Stimulated activated naive CD8-positive, alpha-beta T cell treated with anti-CD3 and anti-CD28 coated beads, Interleukin-15, Interleukin-2, amounts not matched to agents 100 ng/mL and 50 ng/mL, for 24 hours (primary cell): ENCODE measurements around the gene STT3A.
A peak's percentile ranks its signal among the peaks of the same experiment; 100 is the strongest.
"Not testable (repeated sequence)": the region's sequence is repeated elsewhere in the genome, so short reads cannot be mapped to it uniquely, and the experiment has no call there.

Experiments
- H3K27ac Mint-ChIP-seq: one replicate; pipeline ENCODE4 v1.8.0; 2021; ENCODE audit warnings: mild to moderate bottlenecking, mixed read lengths
- H3K27me3 Mint-ChIP-seq: one replicate; pipeline ENCODE4 v1.8.0; 2021; ENCODE audit warnings: mixed read lengths
- H3K36me3 Mint-ChIP-seq: one replicate; pipeline ENCODE4 v1.8.0; 2021; ENCODE audit warnings: low read depth, mixed read lengths
- H3K4me1 Mint-ChIP-seq: one replicate; pipeline ENCODE4 v1.8.0; 2021; ENCODE audit warnings: low read depth, mixed read lengths
- H3K4me3 Mint-ChIP-seq: one replicate; pipeline ENCODE4 v1.8.0; 2021; ENCODE audit warnings: mild to moderate bottlenecking, mixed read lengths
- H3K9me3 Mint-ChIP-seq: one replicate; pipeline ENCODE4 v1.8.0; 2021; ENCODE audit warnings: mixed read lengths

The STT3A gene

DNA sequence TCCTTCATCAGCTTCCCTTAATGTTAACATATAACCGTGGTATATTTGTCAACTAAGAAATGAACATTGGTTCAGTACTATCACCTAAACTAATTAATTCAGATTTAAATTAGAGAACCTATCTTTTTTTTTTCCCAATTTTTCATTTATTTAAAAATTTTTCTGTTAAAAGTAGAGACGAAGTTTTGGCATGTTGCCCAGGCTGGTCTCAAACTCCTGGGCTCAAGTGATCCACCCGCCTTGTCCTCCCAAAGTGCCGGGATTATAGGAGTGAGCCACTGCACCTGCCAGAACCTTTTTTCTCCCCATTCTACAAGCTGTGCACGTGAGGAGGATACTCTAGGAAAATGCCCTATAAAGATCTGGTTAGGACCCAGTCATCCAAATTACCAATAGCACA is 19.7 kb upstream of the STT3A start:
- Mint-ChIP-seq H3K27me3 (no peaks in the 10 kb centered on the region), H3K27ac (no peak overlapping the region), H3K4me1 (peaks cover 29% of the 10 kb centered on the region), H3K4me3 (no peak overlapping the region), H3K9me3 (no peaks in the 10 kb centered on the region), H3K36me3 (peaks cover 62% of the 10 kb centered on the region)

DNA sequence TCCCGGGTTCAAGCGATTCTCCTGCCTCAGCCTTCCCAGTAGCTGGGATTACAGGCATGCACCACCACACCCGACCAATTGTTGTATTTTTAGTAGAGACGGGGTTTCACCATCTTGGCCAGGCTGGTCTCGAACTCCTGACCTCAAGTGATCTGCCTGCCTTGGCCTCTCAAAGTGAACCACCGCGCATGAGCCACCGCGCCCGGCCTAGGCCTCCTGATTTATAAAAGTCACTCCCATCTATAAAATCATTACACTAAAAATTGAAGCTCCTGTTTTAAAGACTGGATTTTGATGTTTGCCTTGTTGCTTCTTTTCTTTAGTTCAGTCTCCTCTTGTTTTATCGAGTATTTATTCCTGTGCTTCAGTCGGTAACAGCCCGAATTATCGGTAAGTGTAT is 15.5 kb upstream of the STT3A start:
- H3K27ac Mint-ChIP-seq, H3K27me3 Mint-ChIP-seq, H3K4me1 Mint-ChIP-seq, H3K9me3 Mint-ChIP-seq, H3K4me3 Mint-ChIP-seq: not testable (repeated sequence)
- peaks cover 77% of the 10 kb centered on the region for H3K36me3 Mint-ChIP-seq

DNA sequence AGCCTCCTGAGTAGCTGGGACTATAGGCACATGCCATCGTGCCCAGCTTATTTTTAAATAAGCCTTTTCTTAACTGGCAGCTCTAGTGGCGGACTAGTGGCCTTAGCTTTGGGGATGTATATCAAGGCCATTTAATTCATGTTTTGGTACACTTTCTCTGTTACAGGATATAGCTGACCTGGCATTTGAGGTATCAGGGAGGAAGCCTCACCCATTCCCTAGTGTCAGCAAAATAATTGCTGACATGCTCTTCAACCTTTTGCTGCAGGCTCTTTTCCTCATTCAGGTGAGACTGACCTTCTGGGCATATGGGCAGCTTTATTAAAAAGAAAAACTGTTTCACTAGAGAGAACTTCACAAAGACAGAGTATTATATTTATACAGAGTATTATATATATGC is 13.9 kb upstream of the STT3A start:
- Mint-ChIP-seq H3K36me3 (peaks cover 81% of the 10 kb centered on the region), H3K27ac (no peak overlapping the region), H3K27me3 (no peaks in the 10 kb centered on the region), H3K9me3 (no peaks in the 10 kb centered on the region), H3K4me3 (no peak overlapping the region), H3K4me1 (peaks cover 4% of the 10 kb centered on the region)

DNA sequence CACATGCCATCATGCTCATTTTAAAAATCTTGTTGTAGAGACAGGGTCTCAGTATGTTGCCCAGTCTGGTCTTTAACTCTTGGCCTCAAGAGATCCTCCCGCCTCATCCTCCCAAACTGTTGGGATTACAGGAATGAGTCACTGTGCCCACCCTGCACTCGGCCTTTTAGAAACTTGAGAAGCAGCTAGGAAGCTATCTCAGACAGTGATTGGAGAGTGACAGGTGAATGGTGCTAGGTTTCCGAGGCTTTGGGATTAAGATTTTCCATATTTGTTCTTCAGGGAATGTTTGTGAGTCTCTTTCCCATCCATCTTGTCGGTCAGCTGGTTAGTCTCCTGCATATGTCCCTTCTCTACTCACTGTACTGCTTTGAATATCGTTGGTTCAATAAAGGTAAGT is 12.8 kb upstream of the STT3A start:
- Mint-ChIP-seq H3K4me3 (no peak overlapping the region), H3K9me3 (no peaks in the 10 kb centered on the region), H3K4me1 (peaks cover 4% of the 10 kb centered on the region), H3K36me3 (peaks cover 81% of the 10 kb centered on the region), H3K27ac (no peak overlapping the region), H3K27me3 (no peaks in the 10 kb centered on the region)

DNA sequence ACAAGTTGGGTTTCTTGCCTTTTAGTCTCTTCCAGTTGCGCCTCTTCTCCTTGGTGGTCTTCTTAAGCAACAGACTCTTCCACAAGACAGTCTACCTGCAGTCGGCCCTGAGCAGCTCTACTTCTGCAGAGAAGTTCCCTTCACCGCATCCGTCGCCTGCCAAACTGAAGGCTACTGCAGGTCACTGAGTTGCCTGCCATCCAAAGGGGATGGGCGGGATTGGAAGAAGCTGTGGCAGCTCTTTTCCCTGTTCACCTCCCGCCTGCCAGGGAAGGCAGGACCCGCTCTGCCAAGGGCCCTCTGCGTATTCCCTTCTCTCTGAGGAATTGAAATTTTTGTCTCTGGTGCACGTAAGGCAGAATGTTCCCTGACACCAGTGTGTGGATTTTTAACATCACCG is 9.2 kb upstream of the STT3A start:
- H3K27me3 Mint-ChIP-seq = no peaks in the 10 kb centered on the region
- peaks cover 52% of the 10 kb centered on the region for H3K36me3 Mint-ChIP-seq
- peak overlapping the region; percentile 32 for H3K27ac Mint-ChIP-seq
- peaks cover 4% of the 10 kb centered on the region for H3K4me1 Mint-ChIP-seq
- H3K4me3 Mint-ChIP-seq = no peak overlapping the region
- H3K9me3 Mint-ChIP-seq = no peaks in the 10 kb centered on the region

DNA sequence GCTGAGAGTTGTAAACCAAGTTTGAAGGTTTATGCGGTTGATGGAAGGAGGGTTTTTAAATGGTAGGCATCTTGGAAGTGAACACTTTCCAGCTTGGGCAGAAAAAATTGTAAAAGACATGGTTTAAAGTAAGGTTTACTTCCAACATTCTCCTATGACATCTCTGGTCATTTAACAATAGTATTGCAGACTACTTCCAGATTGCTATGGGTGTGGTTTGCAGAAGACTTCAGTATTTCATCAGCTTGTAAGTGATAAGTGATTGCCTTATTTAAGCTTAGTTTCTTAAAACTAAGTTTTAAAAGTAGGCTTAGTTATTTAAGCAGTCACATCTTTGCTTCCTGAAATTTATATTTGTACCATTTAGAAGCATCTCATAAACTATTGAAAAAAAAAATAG is 7.2 kb upstream of the STT3A start:
- Mint-ChIP-seq H3K27me3 (no peaks in the 10 kb centered on the region), H3K9me3 (no peaks in the 10 kb centered on the region), H3K36me3 (peaks cover 36% of the 10 kb centered on the region), H3K4me3 (no peak overlapping the region), H3K4me1 (peaks cover 10% of the 10 kb centered on the region), H3K27ac (no peak overlapping the region)

DNA sequence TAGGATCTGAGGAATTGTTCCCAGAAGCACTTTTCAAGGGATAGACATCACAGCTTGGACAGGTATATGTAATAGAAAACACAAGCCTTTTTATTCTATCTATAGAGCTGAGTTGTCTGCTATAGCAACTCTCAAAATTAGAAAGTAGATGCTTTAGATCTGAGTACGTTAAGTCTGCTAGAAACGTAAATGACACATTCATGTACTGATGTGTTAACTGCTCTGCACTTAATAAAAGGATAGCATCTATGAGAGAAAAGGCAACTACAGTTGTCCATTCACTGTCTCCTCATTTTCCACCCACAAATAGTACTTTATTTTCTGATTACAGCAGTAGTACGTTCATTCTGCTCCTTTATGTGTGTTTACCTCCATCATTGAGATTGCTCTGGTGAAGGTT is 6.0 kb upstream of the STT3A start:
- Mint-ChIP-seq H3K27ac (no peak overlapping the region), H3K36me3 (peaks cover 28% of the 10 kb centered on the region), H3K9me3 (no peaks in the 10 kb centered on the region), H3K27me3 (no peaks in the 10 kb centered on the region), H3K4me1 (peaks cover 16% of the 10 kb centered on the region), H3K4me3 (no peak overlapping the region)

DNA sequence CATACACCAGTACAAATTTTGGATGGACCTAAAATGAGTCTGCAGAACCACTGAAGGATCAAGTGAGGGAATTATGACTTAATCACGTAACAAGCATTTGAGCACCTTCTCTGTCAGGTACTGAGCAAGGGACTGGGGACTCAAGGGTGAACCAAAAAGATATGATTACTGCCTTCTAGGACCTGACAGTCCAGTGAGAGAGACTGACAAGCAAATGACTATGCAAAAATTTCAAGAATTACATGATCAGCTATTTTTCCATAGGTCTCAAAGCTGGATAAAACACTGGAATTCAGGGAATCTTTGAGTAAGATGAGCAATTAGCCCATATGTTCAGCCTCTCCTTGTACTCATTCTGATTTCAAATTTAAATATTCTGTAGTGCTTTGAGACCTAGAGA is 5.2 kb upstream of the STT3A start:
- H3K36me3 Mint-ChIP-seq = peaks cover 23% of the 10 kb centered on the region
- peaks cover 21% of the 10 kb centered on the region for H3K4me1 Mint-ChIP-seq
- H3K27ac Mint-ChIP-seq = no peak overlapping the region
- no peaks in the 10 kb centered on the region for H3K9me3 Mint-ChIP-seq
- no peaks in the 10 kb centered on the region for H3K27me3 Mint-ChIP-seq
- H3K4me3 Mint-ChIP-seq = no peak overlapping the region

DNA sequence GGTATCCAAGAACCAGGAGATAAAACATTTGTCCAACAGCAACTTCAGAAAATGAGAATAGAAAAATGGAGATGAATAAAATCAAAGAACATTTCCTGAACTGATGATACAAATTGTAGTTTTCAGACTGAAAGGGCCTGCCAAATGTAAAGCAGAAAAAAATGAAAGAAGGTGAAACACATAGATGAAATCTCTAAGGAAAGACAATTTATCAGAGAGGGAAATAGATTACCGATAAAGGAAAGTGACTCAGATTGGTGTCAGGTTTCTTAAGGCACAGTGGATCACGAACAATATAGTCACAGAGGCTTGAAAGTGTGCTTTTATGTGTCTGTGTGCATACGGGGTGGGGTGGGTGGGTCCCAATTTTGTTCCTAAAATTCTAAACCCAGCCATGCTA is 4.1 kb upstream of the STT3A start:
- Mint-ChIP-seq H3K4me1 (peaks cover 30% of the 10 kb centered on the region), H3K9me3 (no peaks in the 10 kb centered on the region), H3K27ac (no peak overlapping the region), H3K4me3 (no peak overlapping the region), H3K36me3 (peaks cover 15% of the 10 kb centered on the region), H3K27me3 (no peaks in the 10 kb centered on the region)

DNA sequence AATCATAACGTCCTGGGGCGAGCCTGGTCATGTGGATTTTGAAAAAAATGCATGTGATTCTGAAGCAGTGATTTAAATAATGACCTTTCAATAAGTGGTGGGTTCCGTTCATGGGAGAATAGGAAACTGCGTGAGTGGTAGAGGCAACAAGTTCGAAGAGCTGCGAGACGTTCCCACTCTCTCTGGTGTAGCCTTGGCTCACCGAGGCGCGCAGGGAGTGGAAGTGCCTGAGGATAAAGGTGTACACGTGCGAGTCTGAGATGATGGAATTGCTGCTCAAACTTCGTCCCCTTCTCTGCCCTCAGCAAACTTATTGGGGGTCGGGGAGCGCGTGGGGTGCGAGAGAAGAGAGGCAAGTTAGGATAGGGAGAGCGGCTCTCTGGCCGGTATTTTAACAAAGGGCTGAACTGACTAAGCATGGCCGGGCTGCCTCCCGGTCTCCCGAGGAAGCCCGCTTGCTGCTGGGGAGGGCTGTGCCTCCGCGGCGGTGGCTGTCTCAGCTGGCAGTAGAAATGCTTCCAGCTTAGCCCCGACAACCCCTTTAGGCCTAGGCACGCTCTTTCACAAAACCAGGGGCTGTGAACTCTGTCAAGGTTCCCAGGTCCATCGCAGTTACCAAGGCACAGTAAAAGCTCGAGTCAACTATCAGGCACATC is 875 bp upstream of the STT3A start:
- Mint-ChIP-seq H3K27me3 (no peaks in the 10 kb centered on the region), H3K4me1 (peaks cover 58% of the 10 kb centered on the region), H3K9me3 (no peaks in the 10 kb centered on the region), H3K27ac (peak overlapping the region; percentile 96), H3K36me3 (peaks cover 26% of the 10 kb centered on the region), H3K4me3 (peak overlapping the region; percentile 99)

DNA sequence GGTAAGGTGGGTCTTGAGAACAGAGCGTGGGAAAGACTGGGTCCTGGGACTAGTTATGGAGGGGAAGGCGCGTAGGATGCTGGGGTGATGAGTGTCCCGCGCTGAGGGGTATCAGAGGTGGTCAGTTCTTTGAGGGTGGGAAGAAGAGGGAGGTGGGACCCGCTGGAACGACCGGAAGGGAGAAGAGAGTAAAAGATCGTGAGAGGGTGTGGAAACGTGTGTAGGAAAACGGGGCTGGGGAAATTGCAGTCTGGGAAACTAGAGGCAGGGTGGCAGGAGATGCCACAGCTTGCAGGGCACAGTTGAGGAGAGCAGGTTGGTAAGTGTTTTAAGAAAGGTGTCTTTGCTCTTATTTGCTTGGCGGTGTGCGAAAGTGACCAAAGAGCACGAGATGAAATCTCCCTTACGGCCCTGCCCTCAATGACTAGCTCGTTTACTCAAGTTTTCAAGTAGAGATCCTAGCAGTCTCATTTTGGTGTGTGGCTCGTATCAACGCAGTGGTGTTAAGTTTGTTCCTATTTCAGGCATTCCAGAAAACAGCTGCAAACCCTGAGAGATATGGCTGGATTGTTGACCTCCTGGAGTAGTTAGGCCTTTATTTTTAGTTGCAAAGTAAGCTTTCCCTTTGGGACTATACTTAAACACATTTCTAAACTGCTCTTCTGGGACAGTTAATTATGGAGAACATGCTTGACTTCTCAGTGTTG is 615 bp downstream of the STT3A start:
- H3K4me3 Mint-ChIP-seq = peak overlapping the region; percentile 99
- H3K36me3 Mint-ChIP-seq = peaks cover 40% of the 10 kb centered on the region
- peak overlapping the region; percentile 96 for H3K27ac Mint-ChIP-seq
- peaks cover 56% of the 10 kb centered on the region for H3K4me1 Mint-ChIP-seq
- no peaks in the 10 kb centered on the region for H3K9me3 Mint-ChIP-seq
- H3K27me3 Mint-ChIP-seq = no peaks in the 10 kb centered on the region

DNA sequence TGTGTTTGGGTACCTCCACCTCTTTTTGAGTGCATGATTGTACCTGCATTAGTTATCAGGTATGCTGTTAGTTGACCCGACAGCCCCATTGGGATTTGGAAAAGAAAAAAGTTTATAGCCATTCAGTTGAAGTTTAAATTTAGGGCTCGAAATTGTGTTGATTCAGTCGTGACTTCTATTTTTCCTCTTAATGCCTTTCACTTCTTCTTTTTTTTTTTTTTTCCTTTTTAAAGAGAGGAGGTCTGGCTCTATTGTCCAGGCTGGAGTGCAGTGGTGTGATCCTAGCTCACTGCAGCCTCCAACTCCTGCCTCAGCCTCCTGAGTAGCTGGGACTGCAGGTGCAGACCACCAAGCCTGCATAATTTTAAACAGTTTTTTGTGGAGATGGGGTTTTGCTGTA is 2.3 kb downstream of the STT3A start:
- H3K9me3 Mint-ChIP-seq = no peaks in the 10 kb centered on the region
- peaks cover 49% of the 10 kb centered on the region for H3K36me3 Mint-ChIP-seq
- no peaks in the 10 kb centered on the region for H3K27me3 Mint-ChIP-seq
- H3K27ac Mint-ChIP-seq = peak overlapping the region; percentile 22
- H3K4me3 Mint-ChIP-seq = peak overlapping the region; percentile 49
- peaks cover 48% of the 10 kb centered on the region for H3K4me1 Mint-ChIP-seq

DNA sequence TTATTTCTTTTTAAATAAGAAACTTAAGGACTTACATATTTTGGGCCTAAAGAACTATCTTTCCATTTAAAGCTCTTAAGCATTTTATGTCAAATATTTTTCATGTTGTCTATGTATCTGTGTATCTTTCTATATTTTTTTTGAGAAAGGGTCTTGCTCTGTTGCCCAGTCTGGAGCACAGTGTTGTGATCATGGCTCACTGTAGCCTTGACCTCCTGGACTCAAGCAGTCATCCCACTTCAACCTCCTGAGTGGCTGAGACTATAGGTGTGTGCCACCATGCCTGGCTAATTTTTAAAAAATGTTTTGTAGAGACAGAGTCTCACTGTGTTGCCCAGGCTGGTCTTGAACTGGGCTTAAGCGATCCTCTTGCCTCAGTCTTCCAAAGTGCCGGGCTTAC is 8.0 kb downstream of the STT3A start:
- Mint-ChIP-seq H3K27ac (no peak overlapping the region), H3K4me3 (no peak overlapping the region), H3K9me3 (no peaks in the 10 kb centered on the region), H3K27me3 (no peaks in the 10 kb centered on the region), H3K36me3 (peaks cover 78% of the 10 kb centered on the region), H3K4me1 (peaks cover 8% of the 10 kb centered on the region)

DNA sequence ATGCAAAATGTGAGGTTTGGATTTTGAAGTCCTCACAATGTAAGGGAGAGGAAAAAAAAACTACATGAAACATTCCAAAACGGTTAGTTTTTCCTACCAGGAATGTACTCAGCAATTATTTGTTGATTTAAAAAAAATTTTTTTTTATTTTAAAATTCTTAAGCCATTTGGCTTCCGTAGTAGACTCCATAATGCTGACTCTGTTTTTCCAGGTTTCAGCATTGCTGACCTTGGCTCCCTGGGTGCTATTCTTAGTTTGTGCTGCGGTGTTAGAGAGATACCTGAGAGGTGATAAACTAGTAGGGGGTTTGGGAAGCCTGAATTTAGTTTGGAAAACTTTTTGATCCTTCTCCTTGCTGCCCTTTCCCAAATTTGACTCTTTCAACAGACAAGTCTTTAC is 10.6 kb downstream of the STT3A start:
- Mint-ChIP-seq H3K36me3 (peaks cover 79% of the 10 kb centered on the region), H3K4me1 (no peaks in the 10 kb centered on the region), H3K9me3 (no peaks in the 10 kb centered on the region), H3K4me3 (no peak overlapping the region), H3K27me3 (no peaks in the 10 kb centered on the region), H3K27ac (no peak overlapping the region)

DNA sequence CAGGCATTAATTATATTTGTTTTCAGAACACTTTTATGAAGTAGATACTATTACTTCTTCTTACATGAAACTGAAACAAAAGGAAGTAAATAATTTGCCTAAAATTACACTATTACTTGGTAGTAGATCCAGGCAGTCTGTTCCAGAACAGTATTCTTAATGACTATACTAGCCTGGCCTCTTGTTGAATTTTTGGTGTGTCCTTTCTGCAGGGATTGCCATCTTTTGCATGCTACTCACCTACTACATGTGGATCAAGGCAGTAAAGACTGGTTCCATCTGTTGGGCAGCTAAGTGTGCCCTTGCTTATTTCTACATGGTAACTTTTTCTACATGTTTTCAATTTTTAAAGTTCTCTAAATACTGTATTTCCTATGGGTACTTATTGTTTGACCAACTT is 12.8 kb downstream of the STT3A start:
- Mint-ChIP-seq H3K36me3 (peaks cover 88% of the 10 kb centered on the region), H3K27ac (no peak overlapping the region), H3K4me3 (no peak overlapping the region), H3K9me3 (no peaks in the 10 kb centered on the region), H3K4me1 (no peaks in the 10 kb centered on the region), H3K27me3 (no peaks in the 10 kb centered on the region)

DNA sequence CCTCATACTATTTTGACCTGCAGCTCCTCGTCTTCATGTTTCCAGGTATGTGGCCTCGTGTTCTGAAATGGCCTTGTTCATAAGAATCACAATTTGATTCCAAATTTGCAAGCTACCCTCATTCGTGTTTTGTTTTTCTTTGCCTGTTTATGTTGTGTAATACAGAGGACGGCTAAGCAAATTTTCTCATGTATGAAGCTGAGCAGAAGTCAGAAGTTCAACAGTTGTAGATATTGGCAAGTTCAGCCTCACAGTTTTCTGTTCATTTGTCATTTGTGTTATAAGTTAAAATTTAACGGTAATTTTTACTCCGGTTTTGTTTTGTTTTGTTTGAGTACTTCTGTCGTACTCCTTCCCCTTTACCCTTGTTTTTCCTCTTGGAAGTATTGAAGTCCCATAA is 16.9 kb downstream of the STT3A start:
- no peaks in the 10 kb centered on the region for H3K9me3 Mint-ChIP-seq
- peaks cover 88% of the 10 kb centered on the region for H3K36me3 Mint-ChIP-seq
- H3K27me3 Mint-ChIP-seq = no peaks in the 10 kb centered on the region
- H3K27ac Mint-ChIP-seq = no peak overlapping the region
- peaks cover 2% of the 10 kb centered on the region for H3K4me1 Mint-ChIP-seq
- no peak overlapping the region for H3K4me3 Mint-ChIP-seq
